ENCODE results near the gene HTRA3.

DNA sequence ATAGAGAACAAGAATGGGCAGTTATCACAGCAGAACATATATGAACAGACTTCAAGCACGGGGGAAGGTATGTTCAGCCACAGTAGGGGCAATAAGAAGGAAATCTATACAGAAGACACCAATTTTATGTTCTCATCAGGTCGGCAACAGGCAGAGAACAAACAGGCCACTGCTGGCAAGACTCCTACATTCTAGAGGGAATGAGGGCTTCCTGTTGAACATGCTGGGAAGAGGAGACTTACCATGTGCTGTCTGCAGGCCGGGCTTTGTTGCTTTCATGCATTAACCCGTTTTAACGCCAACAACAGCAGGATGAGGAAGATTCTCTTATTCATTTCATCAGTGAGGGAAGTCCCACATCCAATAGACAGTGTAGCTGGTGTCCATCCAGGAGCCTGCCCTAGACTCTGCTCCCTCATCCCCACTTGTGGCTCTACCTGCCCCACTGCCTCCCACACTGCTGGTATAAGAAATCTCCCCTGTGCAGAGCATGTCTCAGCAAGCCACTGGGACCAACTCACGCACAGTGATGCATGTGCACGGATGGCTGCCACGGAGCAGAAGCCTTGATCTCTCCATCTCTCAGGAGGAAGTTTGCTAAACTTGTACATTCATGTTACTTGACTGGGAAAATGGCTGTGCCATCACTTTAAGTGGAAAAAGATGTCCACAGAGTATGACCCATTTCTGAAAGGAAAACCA is 86.5 kb downstream of the HTRA3 start:
- no peak for TF ChIP-seq CTCF (IDR thresholded peaks at IDR 0.05; ENCODE audit: low read depth, low read length, missing input control)
- TF ChIP-seq YY1 (IDR thresholded peaks at IDR 0.05) = no peak
- no peak for TF ChIP-seq SP1 (IDR thresholded peaks at IDR 0.05)

Data from liver (tissue), 3 donors.